ENCODE results near the gene TFAM. TPM values are rescaled to one million over a fixed set of nuclear protein-coding genes. Genes with fewer than 3 reads are reported as not detected.

The TFAM gene
- total RNA-seq, 1 experiment from 2014 or later: 74.4 TPM

- peak; percentile 75 for ATAC-seq
- Mint-ChIP-seq H3K4me3 (no peak overlapping the region), H3K27ac (peak overlapping the region; percentile 72)
Observed at GRCh38 chr10:58436071-58436470, 50.9 kb downstream of the TFAM start.

DNA sequence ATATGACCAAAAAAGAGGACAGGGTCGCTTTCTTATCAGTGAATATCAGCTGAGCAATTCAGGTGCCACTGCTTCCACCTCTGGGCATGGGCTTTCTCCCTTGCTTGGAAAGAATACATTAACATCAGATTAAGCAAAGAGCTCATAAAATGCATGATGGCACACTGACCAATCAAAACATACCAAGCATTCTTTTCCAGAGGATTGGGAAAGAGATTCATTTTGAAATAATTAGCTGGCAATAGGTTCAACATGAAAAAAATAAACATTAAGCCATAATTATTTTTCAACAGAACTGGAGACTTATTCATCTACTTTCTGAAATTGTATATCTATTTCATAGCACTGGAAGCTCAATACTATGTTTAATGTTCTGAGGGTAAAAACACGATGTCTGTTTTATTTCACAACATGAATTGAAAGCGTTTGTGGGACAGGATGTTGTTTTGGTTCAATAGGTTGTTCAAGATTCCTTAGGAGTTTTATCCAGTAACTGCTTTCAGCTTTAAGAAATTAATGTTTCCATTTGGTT, 53.2 kb downstream of the TFAM start:
- POLR2A ChIA-PET: no interaction called here
- Mint-ChIP-seq H3K4me3 (no peak overlapping the region), H3K27ac (no peak overlapping the region), H3K4me1 (peaks cover 21% of the 10 kb centered on the region), H3K27me3 (ENCODE audit: low read depth) (no peaks in the 10 kb centered on the region), H3K9me3 (peaks cover 23% of the 10 kb centered on the region), H3K36me3 (peaks cover 8% of the 10 kb centered on the region)
- CTCF ChIA-PET: no interaction called here
- DNase-seq (ENCODE audit: low spot score): no peak
- no peak for TF ChIP-seq JAZF1 (CRISPR knock-in tag; IDR thresholded peaks at IDR 0.05)
- TF ChIP-seq RELA (CRISPR knock-in tag; IDR thresholded peaks at IDR 0.05; ENCODE audit: borderline replicate concordance): no peak
- TF ChIP-seq ETV6 (CRISPR knock-in tag; IDR thresholded peaks at IDR 0.05): no peak
- no peak for TF ChIP-seq NFATC4 (CRISPR knock-in tag; IDR thresholded peaks at IDR 0.05)
- no peak for ATAC-seq

More at GRCh38 chr10:58436071-58436470, 50.9 kb downstream of the TFAM start:
- TF ChIP-seq JUN (CRISPR knock-in tag; IDR thresholded peaks at IDR 0.05) (no peak), AR (CRISPR knock-in tag; IDR thresholded peaks at IDR 0.05) (no peak), IRF1 (CRISPR knock-in tag; IDR thresholded peaks at IDR 0.05) (no peak), NFE2L1 (CRISPR knock-in tag; IDR thresholded peaks at IDR 0.05) (no peak), TEAD4 (CRISPR knock-in tag; IDR thresholded peaks at IDR 0.05) (no peak), SMAD3 (CRISPR knock-in tag; IDR thresholded peaks at IDR 0.05; ENCODE audit: borderline replicate concordance) (no peak), ZBTB21 (CRISPR knock-in tag; IDR thresholded peaks at IDR 0.05; ENCODE audit: borderline replicate concordance) (no peak)
- TF ChIP-seq, protein P1, sequence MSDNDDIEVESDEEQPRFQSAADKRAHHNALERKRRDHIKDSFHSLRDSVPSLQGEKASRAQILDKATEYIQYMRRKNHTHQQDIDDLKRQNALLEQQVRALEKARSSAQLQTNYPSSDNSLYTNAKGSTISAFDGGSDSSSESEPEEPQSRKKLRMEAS (CRISPR knock-in tag; IDR thresholded peaks at IDR 0.05): no peak
- Mint-ChIP-seq H3K36me3 (peaks cover 8% of the 10 kb centered on the region), H3K9me3 (peaks cover 20% of the 10 kb centered on the region), H3K27me3 (ENCODE audit: low read depth) (no peaks in the 10 kb centered on the region), H3K4me1 (peaks cover 21% of the 10 kb centered on the region)
- ChIA-PET CTCF (no interaction called here), POLR2A (no interaction called here)
- no peak for DNase-seq (ENCODE audit: low spot score)

DNA sequence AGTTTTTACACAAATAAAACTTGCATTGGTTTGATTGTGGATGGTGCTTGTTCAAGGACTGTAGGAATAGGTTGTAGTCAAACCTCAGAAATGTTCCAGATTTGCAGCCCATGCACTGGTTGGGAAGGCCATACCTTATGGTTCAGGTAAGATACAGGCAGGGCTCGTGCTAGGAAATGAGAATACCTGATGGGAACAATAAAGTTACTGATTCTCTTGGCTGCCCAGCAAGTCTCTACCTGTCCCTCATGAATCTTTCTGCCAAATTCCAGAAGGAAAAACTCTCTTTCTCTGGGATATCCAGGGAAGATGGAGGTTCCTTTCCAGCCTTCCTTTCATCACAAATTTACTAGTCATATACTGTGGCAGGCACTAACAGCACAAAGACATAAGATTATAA, 53.8 kb downstream of the TFAM start:
- DNase-seq (ENCODE audit: low spot score): no peak
- CTCF ChIA-PET: no interaction called here
- Mint-ChIP-seq H3K27me3 (ENCODE audit: low read depth) (no peaks in the 10 kb centered on the region), H3K4me3 (no peak overlapping the region), H3K27ac (no peak overlapping the region), H3K4me1 (peaks cover 21% of the 10 kb centered on the region), H3K9me3 (peaks cover 23% of the 10 kb centered on the region), H3K36me3 (peaks cover 8% of the 10 kb centered on the region)
- POLR2A ChIA-PET: no interaction called here
- no peak for ATAC-seq
- TF ChIP-seq MXD4 (CRISPR knock-in tag; IDR thresholded peaks at IDR 0.05; ENCODE audit: borderline replicate concordance) (no peak), ATF6 (CRISPR knock-in tag; IDR thresholded peaks at IDR 0.05) (no peak), ZNF423 (CRISPR knock-in tag; IDR thresholded peaks at IDR 0.05) (no peak), E2F4 (CRISPR knock-in tag; IDR thresholded peaks at IDR 0.05; ENCODE audit: borderline replicate concordance, low read depth) (no peak), NR3C1 (CRISPR knock-in tag; conservative IDR thresholded peaks at IDR 0.05; ENCODE audit: low read depth) (no peak), ZNF121 (CRISPR knock-in tag; IDR thresholded peaks at IDR 0.05) (no peak), PRDM15 (CRISPR knock-in tag; IDR thresholded peaks at IDR 0.05) (no peak), HMGA2 (CRISPR knock-in tag; IDR thresholded peaks at IDR 0.05) (no peak), KAT7 (CRISPR knock-in tag; IDR thresholded peaks at IDR 0.05; ENCODE audit: borderline replicate concordance) (no peak), NFATC4 (CRISPR knock-in tag; IDR thresholded peaks at IDR 0.05) (no peak)
- TF ChIP-seq, protein P2, sequence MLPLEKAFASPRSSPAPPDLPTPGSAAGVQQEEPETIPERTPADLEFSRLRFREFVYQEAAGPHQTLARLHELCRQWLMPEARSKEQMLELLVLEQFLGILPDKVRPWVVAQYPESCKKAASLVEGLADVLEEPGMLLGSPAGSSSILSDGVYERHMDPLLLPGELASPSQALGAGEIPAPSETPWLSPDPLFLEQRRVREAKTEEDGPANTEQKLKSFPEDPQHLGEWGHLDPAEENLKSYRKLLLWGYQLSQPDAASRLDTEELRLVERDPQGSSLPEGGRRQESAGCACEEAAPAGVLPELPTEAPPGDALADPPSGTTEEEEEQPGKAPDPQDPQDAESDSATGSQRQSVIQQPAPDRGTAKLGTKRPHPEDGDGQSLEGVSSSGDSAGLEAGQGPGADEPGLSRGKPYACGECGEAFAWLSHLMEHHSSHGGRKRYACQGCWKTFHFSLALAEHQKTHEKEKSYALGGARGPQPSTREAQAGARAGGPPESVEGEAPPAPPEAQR (CRISPR knock-in tag; IDR thresholded peaks at IDR 0.05): no peak

Measured in WTC11 (cell line).